ENCODE results near the gene MAGI1. TPM values are rescaled to one million over a fixed set of nuclear protein-coding genes. Genes with fewer than 3 reads are reported as not detected.

MAGI1 gene
- total and polyA plus RNA-seq, 2 donors (not counting 1 experiment from before 2014, with no cell fraction given), result 15.7 to 23.7 TPM

- Histone ChIP-seq H3K36me3 (ENCODE audit: control insufficient read depth, insufficient read depth, low read length) (no peaks in the 10 kb centered on the region), H3K27me3 (ENCODE audit: control insufficient read depth, insufficient read depth, low read length) (no peaks in the 10 kb centered on the region)
These were observed 372.8 kb downstream of the MAGI1 start for GRCh38 chr3:65665915-65666314.

GRCh38 chr3:65664931-65665330 lies 373.8 kb downstream of the MAGI1 start:
- H3K9ac ChIP-seq (ENCODE audit: insufficient read depth, low read length), result no peak overlapping the region
- H3K27me3 ChIP-seq (ENCODE audit: control insufficient read depth, insufficient read depth, low read length), result no peaks in the 10 kb centered on the region
- no peak overlapping the region for H3K4me2 ChIP-seq (ENCODE audit: extremely low read depth, insufficient read depth, low read length)
- H3K9me3 ChIP-seq (ENCODE audit: control insufficient read depth, insufficient read depth, low read depth, low read length), result no peaks in the 10 kb centered on the region
- H3K4me1 ChIP-seq (ENCODE audit: control insufficient read depth, extremely low read depth, insufficient read depth, low read length), result no peaks in the 10 kb centered on the region
- TF ChIP-seq CTCF (conservative IDR thresholded peaks at IDR 0.05 in 1 of 2, IDR thresholded peaks at IDR 0.05 in 1 of 2; ENCODE audit: low read depth in 1 of 2, low read length in 2 of 2), result no peak
- no peak for TF ChIP-seq EZH2 (IDR thresholded peaks at IDR 0.05; ENCODE audit: low read length, missing control alignments)
- no peak overlapping the region for H2AFZ ChIP-seq (ENCODE audit: low read length)
- H3K4me3 ChIP-seq (replicated peaks in 1 of 4; ENCODE audit: control extremely low read depth in 1 of 4, insufficient read depth in 1 of 4, low read depth in 3 of 4, low read length in 4 of 4), result no peak overlapping the region
- no peak for DNase-seq (ENCODE audit: low read depth in 2 of 2)
- no peaks in the 10 kb centered on the region for H4K20me1 ChIP-seq (ENCODE audit: control insufficient read depth, extremely low read depth, insufficient read depth, low read length)
- H3K79me2 ChIP-seq (ENCODE audit: control insufficient read depth, insufficient read depth, low read length), result no peaks in the 10 kb centered on the region
- no peaks in the 10 kb centered on the region for H3K36me3 ChIP-seq (ENCODE audit: control insufficient read depth, insufficient read depth, low read length)
- no peak overlapping the region for H3K27ac ChIP-seq (ENCODE audit: insufficient read depth, low read length)

More at GRCh38 chr3:65665915-65666314, 372.8 kb downstream of the MAGI1 start:
- Histone ChIP-seq H3K4me2 (ENCODE audit: extremely low read depth, insufficient read depth, low read length) (no peak overlapping the region), H3K27ac (ENCODE audit: insufficient read depth, low read length) (no peak overlapping the region), H4K20me1 (ENCODE audit: control insufficient read depth, extremely low read depth, insufficient read depth, low read length) (no peaks in the 10 kb centered on the region), H3K9me3 (ENCODE audit: control insufficient read depth, insufficient read depth, low read depth, low read length) (no peaks in the 10 kb centered on the region), H2AFZ (ENCODE audit: low read length) (no peak overlapping the region), H3K9ac (ENCODE audit: insufficient read depth, low read length) (no peak overlapping the region), H3K4me3 (replicated peaks in 1 of 4; ENCODE audit: control extremely low read depth in 1 of 4, insufficient read depth in 1 of 4, low read depth in 3 of 4, low read length in 4 of 4) (no peak overlapping the region), H3K4me1 (ENCODE audit: control insufficient read depth, extremely low read depth, insufficient read depth, low read length) (no peaks in the 10 kb centered on the region), H3K79me2 (ENCODE audit: control insufficient read depth, insufficient read depth, low read length) (no peaks in the 10 kb centered on the region)
- DNase-seq (ENCODE audit: low read depth in 2 of 2), result no peak
- TF ChIP-seq EZH2 (IDR thresholded peaks at IDR 0.05; ENCODE audit: low read length, missing control alignments) (no peak), CTCF (conservative IDR thresholded peaks at IDR 0.05 in 1 of 2, IDR thresholded peaks at IDR 0.05 in 1 of 2; ENCODE audit: low read depth in 1 of 2, low read length in 2 of 2) (no peak)

- no peaks in the 10 kb centered on the region for H3K36me3 ChIP-seq (ENCODE audit: control insufficient read depth, insufficient read depth, low read length)
- H3K27me3 ChIP-seq (ENCODE audit: control insufficient read depth, insufficient read depth, low read length), result no peaks in the 10 kb centered on the region
- H3K27ac ChIP-seq (ENCODE audit: insufficient read depth, low read length), result no peak overlapping the region
- DNase-seq (ENCODE audit: low read depth in 2 of 2), result peak in 1 of 2 donors; percentile 49
- no peaks in the 10 kb centered on the region for H4K20me1 ChIP-seq (ENCODE audit: control insufficient read depth, extremely low read depth, insufficient read depth, low read length)
- H3K4me2 ChIP-seq (ENCODE audit: extremely low read depth, insufficient read depth, low read length), result no peak overlapping the region
- H3K9ac ChIP-seq (ENCODE audit: insufficient read depth, low read length), result no peak overlapping the region
- no peaks in the 10 kb centered on the region for H3K79me2 ChIP-seq (ENCODE audit: control insufficient read depth, insufficient read depth, low read length)
- H3K4me3 ChIP-seq (replicated peaks in 1 of 4; ENCODE audit: control extremely low read depth in 1 of 4, insufficient read depth in 1 of 4, low read depth in 3 of 4, low read length in 4 of 4), result no peak overlapping the region
- no peak overlapping the region for H2AFZ ChIP-seq (ENCODE audit: low read length)
- no peaks in the 10 kb centered on the region for H3K4me1 ChIP-seq (ENCODE audit: control insufficient read depth, extremely low read depth, insufficient read depth, low read length)
- H3K9me3 ChIP-seq (ENCODE audit: control insufficient read depth, insufficient read depth, low read depth, low read length), result no peaks in the 10 kb centered on the region
- TF ChIP-seq EZH2 (IDR thresholded peaks at IDR 0.05; ENCODE audit: low read length, missing control alignments) (no peak), CTCF (conservative IDR thresholded peaks at IDR 0.05 in 1 of 2, IDR thresholded peaks at IDR 0.05 in 1 of 2; ENCODE audit: low read depth in 1 of 2, low read length in 2 of 2) (no peak)
These were observed 374.3 kb downstream of the MAGI1 start for GRCh38 chr3:65664446-65664845.
